ENCODE measurements around the gene CNTN4.

DNA sequence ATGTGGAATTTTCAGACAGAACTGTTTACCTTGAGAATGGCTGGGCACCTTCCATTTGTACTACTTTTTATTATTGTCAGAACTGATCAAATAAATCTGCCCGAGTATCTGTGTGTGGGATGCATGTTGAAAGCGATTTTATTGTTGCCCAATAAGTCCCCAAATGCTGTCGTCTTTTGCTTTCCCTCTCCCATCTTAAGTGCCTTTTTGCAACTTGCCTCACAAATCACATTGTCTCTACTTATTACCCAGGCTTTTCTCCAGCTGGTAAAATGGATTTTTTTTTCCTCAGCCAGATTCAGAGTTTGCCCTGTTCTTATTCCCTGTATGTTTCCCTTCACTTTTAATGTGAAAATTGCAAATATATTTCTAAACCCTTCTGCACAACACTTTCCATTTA, 163.1 kb downstream of the CNTN4 start:
- TF ChIP-seq EZH2phosphoT487 (IDR thresholded peaks at IDR 0.05; ENCODE audit: low read depth), result no peak
- TF ChIP-seq, protein P1, sequence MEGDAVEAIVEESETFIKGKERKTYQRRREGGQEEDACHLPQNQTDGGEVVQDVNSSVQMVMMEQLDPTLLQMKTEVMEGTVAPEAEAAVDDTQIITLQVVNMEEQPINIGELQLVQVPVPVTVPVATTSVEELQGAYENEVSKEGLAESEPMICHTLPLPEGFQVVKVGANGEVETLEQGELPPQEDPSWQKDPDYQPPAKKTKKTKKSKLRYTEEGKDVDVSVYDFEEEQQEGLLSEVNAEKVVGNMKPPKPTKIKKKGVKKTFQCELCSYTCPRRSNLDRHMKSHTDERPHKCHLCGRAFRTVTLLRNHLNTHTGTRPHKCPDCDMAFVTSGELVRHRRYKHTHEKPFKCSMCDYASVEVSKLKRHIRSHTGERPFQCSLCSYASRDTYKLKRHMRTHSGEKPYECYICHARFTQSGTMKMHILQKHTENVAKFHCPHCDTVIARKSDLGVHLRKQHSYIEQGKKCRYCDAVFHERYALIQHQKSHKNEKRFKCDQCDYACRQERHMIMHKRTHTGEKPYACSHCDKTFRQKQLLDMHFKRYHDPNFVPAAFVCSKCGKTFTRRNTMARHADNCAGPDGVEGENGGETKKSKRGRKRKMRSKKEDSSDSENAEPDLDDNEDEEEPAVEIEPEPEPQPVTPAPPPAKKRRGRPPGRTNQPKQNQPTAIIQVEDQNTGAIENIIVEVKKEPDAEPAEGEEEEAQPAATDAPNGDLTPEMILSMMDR (IDR thresholded peaks at IDR 0.05; ENCODE audit: low read depth, low read length), result no peak

Measured in OCI-LY3 (cell line).